A549 (cell line): ENCODE measurements around the gene USP38. TPM values are rescaled to one million over a fixed set of nuclear protein-coding genes. Genes with fewer than 3 reads are reported as not detected.
A peak's percentile ranks its signal among the peaks of the same experiment; 100 is the strongest.

Source experiments
- ATAC-seq, 2 experiments: fragments of 200-7000 bp in 1 of 2; fragments of >200 bp in 1 of 2; cut with Nextera tagmentation in 1 of 2; cut with Tn5 transposase in 1 of 2; 3 replicates each; pipeline versions ENCODE4 v1.8.0 to v1.9.1; 2018 to 2020; ENCODE audit warnings: mild to moderate bottlenecking in 1 of 2, moderate library complexity in 1 of 2
- CTCF ChIA-PET: fragments of 300-600 bp; sonication (Branson Sonifier 250); formaldehyde crosslinking; extraction: SDS; loops from one replicate; lab custom pipeline; 2021; ENCODE audit warnings: antibody characterized with exemption, inconsistent platforms; lab: Yijun Ruan, JAX
- POLR2A ChIA-PET: fragments of 350-600 bp; formaldehyde crosslinking; extraction: SDS; loops from one replicate; lab custom pipeline; 2021; ENCODE audit warnings: antibody characterized with exemption, inconsistent platforms; lab: Yijun Ruan, JAX
- DNase-seq, 2 experiments: peaks; one replicate each; pipeline versions ENCODE4 v3.0.0 to v3.0.0-alpha.2; 2011 to 2016; ENCODE audit warnings: low read depth in 1 of 2, low spot score in 1 of 2
- FAIRE-seq: peaks from 2 replicates; lab custom pipeline; 2011; peaks lifted over from hg19 to GRCh38; lab: Jason Lieb, UNC
- H3K27ac ChIP-seq, 2 experiments: fragments of >200 bp; sonication (Bioruptor Twin); formaldehyde crosslinking; 3 replicates each; pipeline ENCODE4 v1.5.1; 2016 to 2017
- H3K4me1 ChIP-seq: fragments of >200 bp; sonication (Bioruptor Twin); formaldehyde crosslinking; 3 replicates; pipeline ENCODE4 v1.6.1; 2016
- H3K4me2 ChIP-seq: fragments of >200 bp; sonication (Bioruptor Twin); formaldehyde crosslinking; 3 replicates; pipeline ENCODE4 v1.6.1; 2016
- H3K4me3 ChIP-seq: fragments of >200 bp; sonication (Bioruptor Twin); formaldehyde crosslinking; 3 replicates; pipeline ENCODE4 v1.5.1; 2016
- H3K9me3 ChIP-seq: fragments of >200 bp; sonication (Bioruptor Twin); formaldehyde crosslinking; 3 replicates; pipeline ENCODE4 v1.6.1; 2016
- CEBPB ChIP-seq, 2 experiments: fragments of >200 bp in 1 of 2; sonication (Bioruptor Twin) in 1 of 2; formaldehyde crosslinking in 1 of 2; IDR thresholded peaks; 2 replicates each; pipeline ENCODE4 v1.6.1; 2012 to 2016
- EHF ChIP-seq: fragments of 250-450 bp; sonication (Bioruptor Pico); IDR thresholded peaks from 2 replicates; pipeline ENCODE4 v1.5.0; 2020; ENCODE audit warnings: mild to moderate bottlenecking
- FOSL2 ChIP-seq, 2 experiments: fragments of 450-650 bp in 1 of 2; fragments of >200 bp in 1 of 2; sonication (Bioruptor Twin) in 1 of 2; formaldehyde crosslinking; IDR thresholded peaks; 2 replicates each; pipeline versions ENCODE4 v1.5.0 to v1.6.1; 2016 to 2020; ENCODE audit warnings: mild to moderate bottlenecking in 1 of 2, moderate library complexity in 1 of 2
- HOXB13 ChIP-seq: fragments of 250-450 bp; sonication (Bioruptor Pico); IDR thresholded peaks from 2 replicates; pipeline ENCODE4 v1.5.0; 2020; ENCODE audit warnings: low read depth, mild to moderate bottlenecking, moderate library complexity
- JUNB ChIP-seq: fragments of >200 bp; sonication (Bioruptor Twin); formaldehyde crosslinking; IDR thresholded peaks from 2 replicates; pipeline ENCODE4 v1.6.1; 2016
- KDM1A ChIP-seq: fragments of 200-600 bp; sonication (generic); IDR thresholded peaks from 2 replicates; pipeline ENCODE4 v1.6.1; 2016; ENCODE audit warnings: low read depth, mild to moderate bottlenecking
- MAFK ChIP-seq: fragments of 450-650 bp; IDR thresholded peaks from 2 replicates; pipeline ENCODE4 v1.6.1; 2014; ENCODE audit not compliant: partially characterized antibody
- MAZ ChIP-seq: fragments of 150-350 bp; IDR thresholded peaks from 2 replicates; pipeline ENCODE4 v1.6.1; 2014; ENCODE audit warnings: antibody characterized with exemption, low read depth, low read length, borderline replicate concordance
- RCOR1 ChIP-seq: fragments of 150-350 bp; IDR thresholded peaks from 2 replicates; pipeline ENCODE4 v1.6.1; 2014; ENCODE audit warnings: antibody characterized with exemption, low read length, low read depth
- REST ChIP-seq: fragments of 200-600 bp; sonication (generic); IDR thresholded peaks from 2 replicates; pipeline ENCODE4 v1.6.1; 2016; ENCODE audit warnings: antibody characterized with exemption, mild to moderate bottlenecking, moderate library complexity
- SREBF2 ChIP-seq: fragments of 450-650 bp; IDR thresholded peaks from 2 replicates; pipeline ENCODE4 v1.6.1; 2014; ENCODE audit warnings: mild to moderate bottlenecking, moderate library complexity
- TP53 ChIP-seq: fragments of 250-450 bp; sonication (Bioruptor Pico); IDR thresholded peaks from 2 replicates; pipeline ENCODE4 v1.5.0; 2021; ENCODE audit warnings: mild to moderate bottlenecking, moderate library complexity
- ZC3H11A ChIP-seq: fragments of 450-650 bp; IDR thresholded peaks from 2 replicates; pipeline ENCODE4 v1.6.1; 2014; ENCODE audit warnings: antibody characterized with exemption, mild to moderate bottlenecking
- WGBS: methylation state at CpG from one replicate; pipeline ENCODE4 v1.1.6; 2017; ENCODE audit errors: missing lambda C conversion rate; 5-methylcytosine and 5-hydroxymethylcytosine counted together
- polyA plus RNA-seq, 4 experiments: library from polyadenylated mRNA; depleted of rRNA in 3 of 4; stranded (reverse); fragments of >200 nt; fragmentation: RNase III in 1 of 4; extraction: RNeasy Plus Mini Kit Qiagen cat#74134 plus additional on column Dnase treatment in 1 of 4; gene quantifications; 2 replicates in 3 of 4; 3 replicates in 1 of 4; pipeline ENCODE4 v1.2.3, GENCODE V29; 2011 to 2017
- TF ChIP-seq, protein P1 (sequence below): IDR thresholded peaks from 2 replicates; pipeline ENCODE4 v1.6.1; 2012
- TF ChIP-seq, protein P2 (sequence below): fragments of 150-350 bp; IDR thresholded peaks from 2 replicates; pipeline ENCODE4 v1.6.1; 2014; ENCODE audit warnings: low read depth, mild to moderate bottlenecking, low read length
- TF ChIP-seq, protein P3 (sequence below): fragments of 450-650 bp; IDR thresholded peaks from 2 replicates; pipeline ENCODE4 v1.6.1; 2014; ENCODE audit warnings: antibody characterized with exemption

Gene USP38
- polyA plus RNA-seq, 2 of the 4 experiments (the other 2 are of a cell fraction), result 5.6 to 10.9 TPM

DNA sequence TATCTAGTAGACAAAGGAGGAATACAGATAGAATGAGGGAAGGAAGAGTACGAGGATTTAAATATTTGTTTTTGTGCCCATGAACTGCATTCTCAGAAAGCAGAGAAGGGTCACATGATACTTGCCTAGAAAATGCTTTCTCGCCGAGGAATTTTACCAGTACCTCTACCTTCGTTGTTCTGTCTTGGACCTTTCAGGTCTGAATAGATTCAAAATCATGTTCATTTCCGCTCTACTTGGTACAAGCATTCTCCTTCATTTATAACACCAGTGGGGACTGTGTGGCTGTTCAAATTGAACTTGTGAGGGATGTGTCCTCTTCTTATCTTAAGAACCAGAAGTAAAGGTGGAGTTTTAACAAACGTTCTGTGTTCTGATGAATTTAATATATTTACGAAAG is 1.9 kb downstream of the USP38 start:
- TF ChIP-seq FOSL2 (IDR thresholded peaks at IDR 0.05) (no peak), FOSL2 (CRISPR knock-in tag; IDR thresholded peaks at IDR 0.05) (no peak), JUNB (no peak), CEBPB (IDR thresholded peaks at IDR 0.05) (no peak), EHF (no peak), SREBF2 (no peak), ZC3H11A (no peak), MAZ (no peak), HOXB13 (CRISPR knock-in tag) (no peak), KDM1A (no peak), TP53 (CRISPR knock-in tag) (no peak), RCOR1 (no peak)
- TF ChIP-seq, protein P1, sequence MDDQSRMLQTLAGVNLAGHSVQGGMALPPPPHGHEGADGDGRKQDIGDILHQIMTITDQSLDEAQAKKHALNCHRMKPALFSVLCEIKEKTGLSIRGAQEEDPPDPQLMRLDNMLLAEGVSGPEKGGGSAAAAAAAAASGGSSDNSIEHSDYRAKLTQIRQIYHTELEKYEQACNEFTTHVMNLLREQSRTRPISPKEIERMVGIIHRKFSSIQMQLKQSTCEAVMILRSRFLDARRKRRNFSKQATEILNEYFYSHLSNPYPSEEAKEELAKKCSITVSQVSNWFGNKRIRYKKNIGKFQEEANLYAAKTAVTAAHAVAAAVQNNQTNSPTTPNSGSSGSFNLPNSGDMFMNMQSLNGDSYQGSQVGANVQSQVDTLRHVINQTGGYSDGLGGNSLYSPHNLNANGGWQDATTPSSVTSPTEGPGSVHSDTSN, result no peak
- TF ChIP-seq, protein P2, sequence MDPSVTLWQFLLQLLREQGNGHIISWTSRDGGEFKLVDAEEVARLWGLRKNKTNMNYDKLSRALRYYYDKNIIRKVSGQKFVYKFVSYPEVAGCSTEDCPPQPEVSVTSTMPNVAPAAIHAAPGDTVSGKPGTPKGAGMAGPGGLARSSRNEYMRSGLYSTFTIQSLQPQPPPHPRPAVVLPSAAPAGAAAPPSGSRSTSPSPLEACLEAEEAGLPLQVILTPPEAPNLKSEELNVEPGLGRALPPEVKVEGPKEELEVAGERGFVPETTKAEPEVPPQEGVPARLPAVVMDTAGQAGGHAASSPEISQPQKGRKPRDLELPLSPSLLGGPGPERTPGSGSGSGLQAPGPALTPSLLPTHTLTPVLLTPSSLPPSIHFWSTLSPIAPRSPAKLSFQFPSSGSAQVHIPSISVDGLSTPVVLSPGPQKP, result no peak
- TF ChIP-seq, protein P3, sequence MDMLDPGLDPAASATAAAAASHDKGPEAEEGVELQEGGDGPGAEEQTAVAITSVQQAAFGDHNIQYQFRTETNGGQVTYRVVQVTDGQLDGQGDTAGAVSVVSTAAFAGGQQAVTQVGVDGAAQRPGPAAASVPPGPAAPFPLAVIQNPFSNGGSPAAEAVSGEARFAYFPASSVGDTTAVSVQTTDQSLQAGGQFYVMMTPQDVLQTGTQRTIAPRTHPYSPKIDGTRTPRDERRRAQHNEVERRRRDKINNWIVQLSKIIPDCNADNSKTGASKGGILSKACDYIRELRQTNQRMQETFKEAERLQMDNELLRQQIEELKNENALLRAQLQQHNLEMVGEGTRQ, result no peak
- Histone ChIP-seq H3K4me2 (peak overlapping the region; percentile 83), H3K4me1 (peaks cover 28% of the 10 kb centered on the region; the same call in 2 of the 3 replicates), H3K9me3 (no peaks in the 10 kb centered on the region), H3K4me3 (peak overlapping the region; percentile 92), H3K27ac (peak overlapping the region in 1 of 2 experiments; percentile 61; a peak in 2 of 6 replicates)
- ChIA-PET CTCF (no interaction called here), POLR2A (no interaction called here)
- DNase-seq (no peak), ATAC-seq (no peak), FAIRE-seq (no peak)
- 4% methylated on average over 7 of the region's 7 CpGs for WGBS

- peak overlapping the region; percentile 83 for H3K4me2 ChIP-seq
- DNase-seq, result no peak
- ATAC-seq, result no peak
- H3K9me3 ChIP-seq, result no peaks in the 10 kb centered on the region
- H3K4me3 ChIP-seq, result peak overlapping the region; percentile 92; the same call in 2 of the 3 replicates
- no peak for FAIRE-seq
- POLR2A ChIA-PET, result no interaction called here
- no peak for TF ChIP-seq REST
- no peak for TF ChIP-seq EHF
- TF ChIP-seq MAFK, result peak; percentile 3
- TF ChIP-seq, protein P2, result no peak
- H3K27ac ChIP-seq, result no peak overlapping the region
- CTCF ChIA-PET, result no interaction called here
- H3K4me1 ChIP-seq, result peaks cover 19% of the 10 kb centered on the region; the same call in 2 of the 3 replicates
- 46% methylated on average over 3 of the region's 3 CpGs for WGBS
Observed at GRCh38 chr4:143188136-143189088, 3.7 kb downstream of the USP38 start.
